Breast epithelium (tissue), 4 donors: Measurements from ENCODE around the gene POLA1. TPM values are rescaled to one million over a fixed set of nuclear protein-coding genes. Genes with fewer than 3 reads are reported as not detected.

Source experiments
- DNase-seq, 2 donors: peaks; one replicate each; pipeline ENCODE4 v3.0.0-alpha.2; 2019; ENCODE audit warnings: low spot score in 2 of 2
- H3K27ac ChIP-seq, 2 donors: fragments of 200-600 bp; sonication (generic) in 1 of 2; one replicate each; pipeline ENCODE4 v1.5.1; 2016 to 2019; ENCODE audit warnings: mild to moderate bottlenecking in 1 of 2
- H3K27me3 ChIP-seq, 2 donors: fragments of 200-600 bp; sonication (generic) in 1 of 2; one replicate each; pipeline versions ENCODE4 v1.5.1 to v1.6.0; 2017 to 2019; ENCODE audit warnings: control low read depth in 1 of 2, mild to moderate bottlenecking in 1 of 2
- H3K36me3 ChIP-seq: fragments of 200-600 bp; one replicate; pipeline ENCODE4 v1.5.1; 2019
- H3K4me1 ChIP-seq, 2 donors: fragments of 200-600 bp; sonication (generic); one replicate each; pipeline ENCODE4 v1.5.1; 2016 to 2019; ENCODE audit warnings: control low read depth in 1 of 2
- H3K4me3 ChIP-seq, 3 donors: fragments of 200-600 bp; sonication (generic); 1 replicate in 2 of 3; 2 replicates in 1 of 3; pipeline ENCODE4 v1.5.1; 2016 to 2019; ENCODE audit warnings: mild to moderate bottlenecking in 3 of 3, moderate library complexity in 2 of 3
- H3K9me3 ChIP-seq, 2 donors: fragments of 200-600 bp; sonication (generic) in 1 of 2; one replicate each; pipeline ENCODE4 v1.5.1; 2016 to 2019; ENCODE audit warnings: control low read depth in 1 of 2
- POLR2A ChIP-seq: fragments of 450-650 bp; IDR thresholded peaks from one replicate; pipeline ENCODE4 v1.6.1; 2016; ENCODE audit warnings: antibody characterized with exemption, mild to moderate bottlenecking, moderate library complexity
- POLR2AphosphoS5 ChIP-seq, 3 donors: sonication (generic); formaldehyde crosslinking; IDR thresholded peaks; one replicate each; pipeline ENCODE4 v1.6.1; 2017; ENCODE audit warnings: antibody characterized with exemption in 3 of 3
- intact Hi-C: fragments of 100-400 bp; cut with DNase I; formaldehyde crosslinking; loops from one replicate; pipeline ENCODE4 v1.15.1; 2023; ENCODE audit warnings: low total_unique reads
- total RNA-seq, 3 donors: library from RNA; depleted of rRNA; stranded (reverse); fragments of >200 nt; gene quantifications; one replicate each; pipeline ENCODE4 v1.1.0, GENCODE V29; 2016
- TF ChIP-seq, protein P1 (sequence below), 3 donors: fragments of 450-650 bp; IDR thresholded peaks; one replicate each; pipeline ENCODE4 v1.5.1; 2016 to 2017; ENCODE audit warnings: antibody characterized with exemption in 3 of 3, mild to moderate bottlenecking in 3 of 3, moderate library complexity in 3 of 3

POLA1 gene
- total RNA-seq, 3 donors from 2014 or later = 8.2 to 21.8 (median 20.3) TPM

DNA sequence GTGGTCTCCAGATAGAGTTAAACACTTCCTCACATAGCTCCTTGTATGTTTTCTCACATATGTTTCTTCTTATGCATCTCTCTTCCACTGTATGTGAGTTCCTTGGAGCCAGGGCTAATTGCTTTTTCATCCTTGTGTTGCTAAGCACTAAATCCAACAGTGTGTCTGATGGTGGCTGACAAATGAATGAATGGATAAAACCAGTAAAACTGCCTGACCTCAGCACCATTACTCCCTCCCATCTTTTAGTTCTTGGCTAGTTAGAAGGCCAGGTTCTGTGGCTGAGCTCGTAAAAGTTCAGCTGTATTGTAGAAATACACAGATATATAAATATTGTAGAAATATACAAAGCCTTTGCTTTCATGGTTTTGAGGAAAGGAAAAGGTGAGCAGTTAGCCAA, 271.7 kb downstream of the POLA1 start:
- DNase-seq = no peak
- Histone ChIP-seq H3K36me3 (no peaks in the 10 kb centered on the region), H3K27me3 (no peaks in the 10 kb centered on the region), H3K27ac (no peak overlapping the region), H3K9me3 (no peaks in the 10 kb centered on the region), H3K4me3 (no peak overlapping the region), H3K4me1 (no peaks in the 10 kb centered on the region)
- TF ChIP-seq POLR2AphosphoS5 (IDR thresholded peaks at IDR 0.05) (no peak), POLR2A (no peak)
- TF ChIP-seq, protein P1, sequence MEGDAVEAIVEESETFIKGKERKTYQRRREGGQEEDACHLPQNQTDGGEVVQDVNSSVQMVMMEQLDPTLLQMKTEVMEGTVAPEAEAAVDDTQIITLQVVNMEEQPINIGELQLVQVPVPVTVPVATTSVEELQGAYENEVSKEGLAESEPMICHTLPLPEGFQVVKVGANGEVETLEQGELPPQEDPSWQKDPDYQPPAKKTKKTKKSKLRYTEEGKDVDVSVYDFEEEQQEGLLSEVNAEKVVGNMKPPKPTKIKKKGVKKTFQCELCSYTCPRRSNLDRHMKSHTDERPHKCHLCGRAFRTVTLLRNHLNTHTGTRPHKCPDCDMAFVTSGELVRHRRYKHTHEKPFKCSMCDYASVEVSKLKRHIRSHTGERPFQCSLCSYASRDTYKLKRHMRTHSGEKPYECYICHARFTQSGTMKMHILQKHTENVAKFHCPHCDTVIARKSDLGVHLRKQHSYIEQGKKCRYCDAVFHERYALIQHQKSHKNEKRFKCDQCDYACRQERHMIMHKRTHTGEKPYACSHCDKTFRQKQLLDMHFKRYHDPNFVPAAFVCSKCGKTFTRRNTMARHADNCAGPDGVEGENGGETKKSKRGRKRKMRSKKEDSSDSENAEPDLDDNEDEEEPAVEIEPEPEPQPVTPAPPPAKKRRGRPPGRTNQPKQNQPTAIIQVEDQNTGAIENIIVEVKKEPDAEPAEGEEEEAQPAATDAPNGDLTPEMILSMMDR (IDR thresholded peaks at IDR 0.05) = no peak
- intact Hi-C loops = loop anchor here (5.0 kb wide), 1 partner anchor 537 kb away; no protein-coding TSS in a partner anchor

DNA sequence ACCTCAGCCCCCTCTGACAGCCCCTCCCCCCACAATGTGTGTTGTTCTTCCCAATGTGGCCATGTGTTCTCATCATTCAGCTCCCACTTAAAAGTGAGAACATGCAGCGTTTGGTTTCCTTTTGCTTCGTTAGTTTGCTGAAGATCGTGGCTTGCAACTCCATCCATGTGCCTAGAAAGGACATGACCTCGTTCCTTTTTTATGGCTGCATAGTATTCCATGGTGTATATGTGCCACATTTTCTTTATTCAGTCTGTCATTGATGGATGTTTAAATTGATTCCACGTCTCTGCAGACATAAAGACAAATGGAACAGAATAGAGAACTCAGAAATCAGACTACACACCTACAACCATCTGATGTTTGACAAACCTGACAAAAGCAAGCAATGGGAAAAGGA, 276.1 kb downstream of the POLA1 start:
- no peak for DNase-seq
- no peaks in the 10 kb centered on the region for H3K4me1 ChIP-seq
- no peaks in the 10 kb centered on the region for H3K36me3 ChIP-seq
- H3K27me3 ChIP-seq = peaks cover 0 to 4% of the 10 kb centered on the region in 2 donors
- H3K27ac ChIP-seq = no peak overlapping the region
- no peak overlapping the region for H3K4me3 ChIP-seq
- no peaks in the 10 kb centered on the region for H3K9me3 ChIP-seq
- intact Hi-C loops = loop anchor here (5.0 to 10.0 kb wide), 2 partner anchors 532 to 1065 kb away; no protein-coding TSS in a partner anchor
- TF ChIP-seq POLR2A (no peak), POLR2AphosphoS5 (IDR thresholded peaks at IDR 0.05) (no peak)
- TF ChIP-seq, protein P1 (IDR thresholded peaks at IDR 0.05) = no peak

GRCh38 chrX:24979081-24979480, 285.4 kb downstream of the POLA1 start:
- TF ChIP-seq, protein P1 (IDR thresholded peaks at IDR 0.05) = no peak
- TF ChIP-seq POLR2AphosphoS5 (IDR thresholded peaks at IDR 0.05) (no peak), POLR2A (no peak)
- H3K9me3 ChIP-seq = no peaks in the 10 kb centered on the region
- peaks cover 0 to 11% of the 10 kb centered on the region in 2 donors for H3K27me3 ChIP-seq
- no peak for DNase-seq
- no peak overlapping the region for H3K4me3 ChIP-seq
- intact Hi-C loops = loop anchor here (10.0 kb wide), 1 partner anchor 1056 kb away; no protein-coding TSS in a partner anchor
- no peaks in the 10 kb centered on the region for H3K4me1 ChIP-seq
- no peaks in the 10 kb centered on the region for H3K36me3 ChIP-seq
- no peak overlapping the region for H3K27ac ChIP-seq

- H3K9me3 ChIP-seq = no peaks in the 10 kb centered on the region
- DNase-seq = no peak
- H3K4me1 ChIP-seq = no peaks in the 10 kb centered on the region
- H3K4me3 ChIP-seq = no peak overlapping the region
- H3K36me3 ChIP-seq = no peaks in the 10 kb centered on the region
- TF ChIP-seq POLR2AphosphoS5 (IDR thresholded peaks at IDR 0.05) (no peak), POLR2A (no peak)
- TF ChIP-seq, protein P1 (IDR thresholded peaks at IDR 0.05) = no peak
- intact Hi-C loops = no loop called here
- no peak overlapping the region for H3K27ac ChIP-seq
- H3K27me3 ChIP-seq = peaks cover 0 to 11% of the 10 kb centered on the region in 2 donors
Observed at GRCh38 chrX:24981030-24981429, 287.3 kb downstream of the POLA1 start.

GRCh38 chrX:24982306-24982965, 288.7 kb downstream of the POLA1 start:
- no peak for DNase-seq
- intact Hi-C loops = no loop called here
- TF ChIP-seq, protein P1 (IDR thresholded peaks at IDR 0.05) = no peak
- no peak for TF ChIP-seq POLR2A
- no peak for TF ChIP-seq POLR2AphosphoS5 (IDR thresholded peaks at IDR 0.05)
- H3K4me3 ChIP-seq = no peak overlapping the region
- H3K36me3 ChIP-seq = no peaks in the 10 kb centered on the region
- H3K27me3 ChIP-seq = peaks cover 0 to 15% of the 10 kb centered on the region in 2 donors
- no peak overlapping the region for H3K27ac ChIP-seq
- H3K9me3 ChIP-seq = no peaks in the 10 kb centered on the region
- no peaks in the 10 kb centered on the region for H3K4me1 ChIP-seq
